Stimulated activated CD8-positive, alpha-beta memory T cell treated with anti-CD3 and anti-CD28 coated beads, Interleukin-15, amount 100 ng/mL, for 1 hour (primary cell): ENCODE measurements around the gene GUCY2F.
A peak's percentile ranks its signal among the peaks of the same experiment; 100 is the strongest.

Experiments
- DNase-seq: peaks from one replicate; pipeline ENCODE4 v3.0.0-alpha.2; 2020; ENCODE audit warnings: low read depth

The GUCY2F gene

GRCh38 chrX:109481986-109482385, at the start of gene GUCY2F:
GUCY2F (minus strand) TSS chrX:109482086; CDS start chrX:109475936, 6,150 bp downstream.
- no peak for DNase-seq

- no peak for DNase-seq
Observed at GRCh38 chrX:109519001-109519400, 37.1 kb upstream of the GUCY2F start.

DNA sequence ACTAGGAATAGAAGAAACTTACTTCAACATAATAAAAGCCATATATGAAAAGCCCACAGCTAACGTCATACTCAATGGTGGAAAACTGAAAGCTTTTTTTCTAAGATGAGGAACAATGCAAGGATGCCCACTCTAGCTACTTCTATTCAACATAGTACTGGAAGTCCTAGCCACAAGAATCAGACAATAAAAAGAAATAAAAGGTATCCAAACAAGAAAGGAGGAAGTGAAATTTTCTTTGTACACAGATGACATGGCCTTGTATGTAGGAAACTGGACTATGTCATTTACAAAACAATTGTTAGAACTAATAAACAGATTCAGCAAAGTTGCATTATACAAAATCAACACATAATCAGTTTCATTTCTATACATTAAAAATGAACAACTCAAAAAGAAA, 29.2 kb upstream of the GUCY2F start:
- no peak for DNase-seq

DNA sequence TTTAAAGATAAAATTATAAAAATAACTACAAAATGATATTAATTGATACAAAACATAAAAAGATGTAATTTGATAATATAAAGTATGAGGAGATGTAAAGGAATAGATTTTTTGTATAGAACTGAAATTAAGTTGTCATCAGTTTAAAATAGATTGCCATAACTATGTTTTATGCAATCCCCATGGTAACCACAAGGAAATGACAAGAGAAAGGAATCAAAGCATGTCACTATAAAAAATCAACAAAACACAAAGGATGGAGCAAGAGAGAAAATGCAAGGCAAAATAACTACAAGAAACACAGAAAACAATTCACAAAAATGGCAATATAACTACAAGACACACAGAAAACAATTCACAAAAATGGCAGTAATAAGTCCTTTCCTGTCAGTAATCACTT, 27.0 kb upstream of the GUCY2F start:
- DNase-seq = no peak

GRCh38 chrX:109501176-109501575, 19.3 kb upstream of the GUCY2F start:
- DNase-seq = no peak

DNA sequence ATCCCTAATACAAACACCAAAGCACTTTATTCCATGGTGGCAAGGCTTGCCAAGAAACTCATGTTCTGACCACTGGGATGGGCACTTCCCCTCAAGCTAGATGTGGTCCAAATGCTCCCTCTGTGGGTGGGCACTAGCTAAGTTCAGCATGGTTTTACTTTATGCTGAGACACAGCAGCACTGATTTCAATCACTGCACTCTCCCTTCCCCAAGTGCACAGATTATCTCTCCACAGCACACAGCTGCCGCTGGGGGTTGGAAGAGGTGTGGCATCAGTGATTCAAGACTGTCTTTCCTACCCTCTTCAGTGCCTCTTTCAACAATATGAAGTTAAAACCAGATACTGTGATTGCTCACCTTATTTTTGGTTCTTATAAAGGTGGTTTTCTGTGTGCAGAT, 16.5 kb upstream of the GUCY2F start:
- no peak for DNase-seq

DNA sequence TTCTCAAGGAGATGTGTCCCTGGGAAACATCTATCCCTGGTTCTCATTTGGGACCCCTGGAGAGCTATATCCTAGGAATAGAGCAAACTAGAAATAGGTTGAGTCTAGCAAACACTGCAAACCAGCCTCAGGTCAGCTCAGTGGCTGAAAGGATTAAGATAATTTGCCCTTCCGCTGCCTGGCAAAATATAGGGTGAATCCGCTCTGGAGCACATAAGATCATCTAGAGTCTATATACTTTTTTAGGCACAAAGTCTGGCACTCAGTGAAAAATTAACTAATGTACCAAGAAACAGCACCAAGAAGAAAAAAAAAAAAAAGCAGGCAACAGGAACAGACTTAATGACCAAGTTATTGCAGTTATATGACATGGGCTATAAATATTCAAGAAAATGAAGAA, 7.3 kb upstream of the GUCY2F start:
- DNase-seq = no peak

DNA sequence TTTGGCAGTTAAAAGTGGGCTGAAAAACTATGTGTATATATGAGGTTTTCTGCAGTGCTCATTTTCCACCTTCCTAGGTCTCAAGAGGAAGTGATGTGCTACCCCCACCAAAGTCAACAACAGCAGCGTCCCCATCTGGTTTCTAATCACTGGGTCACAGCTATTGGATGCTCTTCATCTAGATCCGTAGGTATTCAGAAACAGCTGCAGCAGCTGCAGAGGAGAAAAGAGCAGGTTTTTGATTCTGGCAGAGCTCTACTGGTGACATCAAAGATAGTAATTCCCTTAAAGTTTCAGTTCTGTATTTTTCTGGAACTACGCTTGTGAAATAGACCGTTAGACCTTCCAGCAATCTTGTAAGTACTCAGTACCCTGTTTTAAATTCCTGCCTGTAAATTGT, 5.8 kb upstream of the GUCY2F start:
- no peak for DNase-seq

GRCh38 chrX:109485470-109486340, 3.8 kb upstream of the GUCY2F start:
- DNase-seq = peak; percentile 21

- DNase-seq = no peak
Observed at GRCh38 chrX:109484886-109485285, 3.0 kb upstream of the GUCY2F start.

GRCh38 chrX:109475174-109475891, 6.6 kb downstream of the GUCY2F start:
- DNase-seq = no peak

DNA sequence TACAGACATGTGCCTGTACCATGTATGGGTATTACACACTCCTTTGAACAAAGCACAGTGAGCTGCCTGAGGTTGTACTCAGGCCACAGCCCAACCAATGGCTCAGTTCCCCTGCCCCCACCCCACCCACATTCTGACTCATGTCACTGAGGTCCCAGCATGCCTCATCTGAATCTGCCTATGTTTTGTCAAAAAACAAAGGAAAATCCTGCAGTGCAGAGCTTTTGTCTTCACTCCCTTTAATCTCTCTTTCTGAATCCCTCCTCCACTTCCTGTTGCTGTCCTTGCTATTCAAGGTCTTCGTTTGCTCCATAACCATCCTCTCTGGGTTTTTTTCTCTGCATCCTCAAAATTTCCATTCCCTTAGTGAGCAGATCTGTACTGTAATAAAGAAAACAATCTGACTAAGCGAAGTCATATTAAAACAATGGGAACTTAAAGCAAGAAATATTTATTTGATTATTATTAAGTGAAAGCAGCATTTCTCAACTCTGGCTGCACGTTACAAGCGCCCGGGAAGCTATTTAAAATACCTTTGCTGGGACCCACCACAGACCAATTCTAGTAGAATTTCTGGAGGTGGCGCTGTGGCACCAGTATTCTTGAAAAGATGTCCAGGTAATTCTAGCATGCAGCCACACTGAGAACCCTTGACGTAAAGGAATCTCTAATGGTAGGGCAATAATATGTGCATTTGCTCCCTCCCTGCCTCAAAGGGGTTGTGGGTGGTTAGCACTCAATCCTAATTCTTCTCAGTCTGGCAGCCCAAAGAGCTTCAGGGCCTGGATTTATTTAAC, 8.7 kb downstream of the GUCY2F start:
- DNase-seq = no peak

- no peak for DNase-seq
Observed at GRCh38 chrX:109464231-109464630, 17.7 kb downstream of the GUCY2F start.

DNA sequence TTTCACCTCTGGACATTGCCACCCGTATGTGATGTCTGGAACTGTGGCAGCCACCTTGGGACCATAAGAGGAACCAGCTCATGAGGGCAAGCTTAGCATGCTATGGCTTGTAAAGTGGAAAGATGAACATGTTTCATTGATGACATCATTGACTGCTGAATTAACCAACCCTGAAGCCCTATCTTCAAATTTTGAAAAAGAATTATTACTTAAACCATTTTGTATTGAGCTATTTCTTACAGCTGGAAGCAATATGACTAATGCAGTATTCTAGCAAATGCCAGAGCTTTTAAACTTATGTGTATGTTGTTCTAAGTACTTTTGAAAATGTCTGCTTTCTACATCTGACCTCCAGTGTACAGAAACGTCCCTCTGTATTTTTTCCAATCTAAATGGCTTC, 18.1 kb downstream of the GUCY2F start:
- DNase-seq = no peak

- no peak for DNase-seq
Observed at GRCh38 chrX:109448282-109448938, 33.5 kb downstream of the GUCY2F start.

GRCh38 chrX:109441266-109441665, 40.6 kb downstream of the GUCY2F start:
- no peak for DNase-seq

DNA sequence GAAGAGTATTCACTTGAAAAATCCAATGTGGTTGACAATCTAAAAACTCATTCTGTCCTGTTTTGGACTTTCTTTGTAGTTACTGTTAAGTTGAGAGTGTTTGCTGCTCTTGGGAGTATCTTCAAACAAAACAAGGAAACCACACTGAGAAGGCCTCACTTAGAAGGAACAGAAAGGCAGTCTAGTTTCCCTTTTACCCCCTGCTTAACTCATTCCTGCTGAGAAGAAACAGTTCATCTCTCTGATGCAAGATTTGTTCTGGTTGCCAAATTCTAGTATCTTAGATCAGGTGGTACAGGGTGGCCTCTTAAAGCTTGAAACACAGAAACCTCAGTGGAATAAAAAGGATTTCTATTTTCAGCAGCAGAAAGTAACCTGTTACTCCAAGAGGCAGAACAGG, 41.4 kb downstream of the GUCY2F start:
- DNase-seq = no peak

GRCh38 chrX:109409181-109409580, 72.7 kb downstream of the GUCY2F start:
- no peak for DNase-seq

DNA sequence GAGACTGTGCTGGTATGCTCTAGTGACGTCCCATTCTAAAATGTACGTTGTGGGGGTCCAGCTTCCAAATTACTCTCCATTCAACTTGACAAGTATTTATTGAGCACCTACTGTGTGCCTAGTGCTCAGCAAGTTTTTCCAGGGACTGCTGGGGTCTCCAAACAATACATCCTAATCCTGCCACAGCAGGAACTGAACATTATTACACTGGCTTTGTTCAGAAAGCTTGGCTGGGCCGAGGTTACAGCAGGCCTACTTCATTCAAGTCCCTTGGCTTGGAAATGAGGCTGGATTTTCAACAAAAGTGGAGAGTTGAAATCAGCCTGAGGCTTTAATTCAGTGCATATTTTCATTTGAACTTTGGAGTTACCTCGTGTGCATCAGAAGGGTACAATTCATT, 78.0 kb downstream of the GUCY2F start:
- no peak for DNase-seq

GRCh38 chrX:109399831-109400230, 82.1 kb downstream of the GUCY2F start:
- DNase-seq = no peak

DNA sequence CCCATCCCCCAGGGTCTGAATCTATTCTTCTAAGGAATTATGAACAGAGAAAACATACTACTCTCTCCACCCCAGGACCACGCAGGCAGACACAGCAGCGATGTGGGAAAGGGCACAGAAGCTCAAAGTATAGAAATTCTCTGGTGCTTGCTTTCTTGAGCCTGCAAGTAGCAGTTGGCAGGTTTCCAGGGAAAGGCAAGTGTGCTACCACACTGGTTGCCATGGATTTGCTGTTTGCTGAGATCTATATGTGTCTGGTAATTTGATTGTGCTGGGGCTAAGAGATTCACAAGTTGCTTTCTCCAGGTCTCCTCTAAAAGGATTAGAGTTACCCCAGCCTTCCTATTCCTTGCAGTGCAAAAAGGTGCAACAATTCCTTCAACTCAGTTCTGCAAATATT, 83.1 kb downstream of the GUCY2F start:
- DNase-seq = no peak

DNA sequence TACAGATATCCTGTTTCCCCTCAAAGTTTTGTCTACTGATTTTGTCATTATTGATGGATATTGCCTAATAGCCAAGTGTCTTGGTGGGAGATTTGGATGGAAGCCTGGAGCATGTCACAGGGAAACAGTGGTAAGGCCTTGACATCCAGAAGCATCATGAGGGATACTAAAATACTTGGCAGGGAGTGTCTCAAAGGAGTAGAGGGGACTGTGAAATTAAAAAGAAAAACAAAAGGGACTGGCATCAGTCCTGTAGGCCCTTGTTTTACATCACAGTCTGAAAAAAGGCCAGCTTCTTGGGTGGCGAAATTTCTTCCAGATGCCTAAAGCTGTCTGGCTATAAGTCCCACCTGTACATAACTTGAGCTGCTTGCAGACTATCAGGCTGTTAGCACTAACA, 83.8 kb downstream of the GUCY2F start:
- no peak for DNase-seq
